Fibroblast of the conjunctiva (primary cell): Measurements from ENCODE around the gene MMS19.

Experiments
- DNase-seq: peaks from one replicate; pipeline ENCODE4 v3.0.0-alpha.2; 2010; ENCODE audit warnings: low read depth

MMS19 gene, protein sequence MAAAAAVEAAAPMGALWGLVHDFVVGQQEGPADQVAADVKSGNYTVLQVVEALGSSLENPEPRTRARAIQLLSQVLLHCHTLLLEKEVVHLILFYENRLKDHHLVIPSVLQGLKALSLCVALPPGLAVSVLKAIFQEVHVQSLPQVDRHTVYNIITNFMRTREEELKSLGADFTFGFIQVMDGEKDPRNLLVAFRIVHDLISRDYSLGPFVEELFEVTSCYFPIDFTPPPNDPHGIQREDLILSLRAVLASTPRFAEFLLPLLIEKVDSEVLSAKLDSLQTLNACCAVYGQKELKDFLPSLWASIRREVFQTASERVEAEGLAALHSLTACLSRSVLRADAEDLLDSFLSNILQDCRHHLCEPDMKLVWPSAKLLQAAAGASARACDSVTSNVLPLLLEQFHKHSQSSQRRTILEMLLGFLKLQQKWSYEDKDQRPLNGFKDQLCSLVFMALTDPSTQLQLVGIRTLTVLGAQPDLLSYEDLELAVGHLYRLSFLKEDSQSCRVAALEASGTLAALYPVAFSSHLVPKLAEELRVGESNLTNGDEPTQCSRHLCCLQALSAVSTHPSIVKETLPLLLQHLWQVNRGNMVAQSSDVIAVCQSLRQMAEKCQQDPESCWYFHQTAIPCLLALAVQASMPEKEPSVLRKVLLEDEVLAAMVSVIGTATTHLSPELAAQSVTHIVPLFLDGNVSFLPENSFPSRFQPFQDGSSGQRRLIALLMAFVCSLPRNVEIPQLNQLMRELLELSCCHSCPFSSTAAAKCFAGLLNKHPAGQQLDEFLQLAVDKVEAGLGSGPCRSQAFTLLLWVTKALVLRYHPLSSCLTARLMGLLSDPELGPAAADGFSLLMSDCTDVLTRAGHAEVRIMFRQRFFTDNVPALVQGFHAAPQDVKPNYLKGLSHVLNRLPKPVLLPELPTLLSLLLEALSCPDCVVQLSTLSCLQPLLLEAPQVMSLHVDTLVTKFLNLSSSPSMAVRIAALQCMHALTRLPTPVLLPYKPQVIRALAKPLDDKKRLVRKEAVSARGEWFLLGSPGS

DNA sequence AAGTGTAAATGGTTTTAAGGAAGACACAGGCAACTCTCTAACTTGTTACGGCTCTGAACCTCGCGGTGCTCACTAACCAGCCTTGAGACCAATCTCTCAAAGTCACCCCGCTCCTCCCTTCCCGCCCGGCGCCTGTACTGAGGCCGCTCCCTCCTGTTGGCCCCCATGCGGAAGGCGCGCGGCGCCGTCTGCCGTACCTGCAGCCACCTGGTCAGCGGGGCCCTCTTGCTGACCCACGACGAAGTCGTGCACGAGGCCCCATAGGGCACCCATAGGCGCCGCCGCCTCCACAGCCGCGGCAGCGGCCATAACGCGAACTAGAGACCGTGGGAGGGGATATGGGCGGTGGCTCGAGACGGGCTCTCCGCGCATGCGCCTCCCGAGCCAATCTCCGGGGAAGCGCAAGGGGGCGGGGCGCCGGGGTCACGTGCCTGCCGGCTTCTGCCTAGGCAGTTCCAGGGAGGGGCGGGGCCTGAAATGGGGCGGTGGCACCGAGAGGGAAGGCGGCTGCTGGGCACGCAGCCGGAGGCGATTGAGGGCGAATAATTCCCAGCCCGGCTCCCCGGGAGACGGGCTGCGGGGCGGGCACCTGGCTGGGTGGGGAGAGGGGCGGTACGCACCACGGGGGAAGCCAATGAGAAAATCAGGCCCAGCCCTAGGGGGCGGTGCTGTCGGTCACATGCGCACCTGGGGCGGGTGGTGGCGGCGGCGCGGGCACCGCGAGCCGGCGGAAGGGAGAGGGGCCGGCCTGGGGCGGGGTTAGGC is at the start of gene MMS19:
Gene MMS19, minus strand, starts transcription at position 347 of the 765 bp plus-strand sequence. Its CDS starts 38 bp downstream, at position 309.
- peak; percentile 98 for DNase-seq

DNA sequence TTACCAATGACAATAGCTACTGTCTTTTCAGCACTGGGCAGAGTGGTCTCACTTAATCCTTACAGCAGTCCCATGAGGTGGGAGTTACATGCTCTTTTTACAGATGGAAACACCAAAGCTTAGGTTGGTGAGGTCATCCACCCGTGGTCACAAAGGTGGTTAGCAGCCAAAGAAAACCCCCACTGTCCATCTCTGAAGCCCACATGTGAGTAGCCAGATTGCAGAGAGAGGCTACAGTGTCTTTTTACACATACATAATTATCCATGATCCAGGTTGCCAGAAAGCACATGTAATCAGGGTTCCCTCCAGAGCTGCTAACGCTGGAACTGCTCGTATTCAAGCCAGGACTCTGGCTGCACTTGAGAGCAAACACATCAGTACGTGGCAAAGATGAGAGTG is 49.7 kb upstream of the MMS19 start:
- no peak for DNase-seq

DNA sequence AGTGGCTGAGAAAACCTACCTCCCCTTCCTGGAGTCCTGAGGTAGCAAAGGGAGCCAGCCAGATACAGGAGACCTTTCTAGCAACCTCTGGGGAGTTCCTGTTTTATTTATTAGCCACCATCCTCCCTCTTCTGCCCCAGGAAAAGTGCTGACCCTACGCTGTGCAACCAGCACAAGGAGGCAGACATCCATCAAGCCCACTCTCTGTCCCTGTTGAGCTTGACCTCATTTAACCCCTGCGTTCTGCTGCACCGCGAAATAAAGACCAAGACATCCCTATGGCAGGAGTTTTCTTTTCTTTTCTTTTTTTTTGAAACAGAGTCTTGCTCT is 49.0 kb upstream of the MMS19 start:
- no peak for DNase-seq

DNA sequence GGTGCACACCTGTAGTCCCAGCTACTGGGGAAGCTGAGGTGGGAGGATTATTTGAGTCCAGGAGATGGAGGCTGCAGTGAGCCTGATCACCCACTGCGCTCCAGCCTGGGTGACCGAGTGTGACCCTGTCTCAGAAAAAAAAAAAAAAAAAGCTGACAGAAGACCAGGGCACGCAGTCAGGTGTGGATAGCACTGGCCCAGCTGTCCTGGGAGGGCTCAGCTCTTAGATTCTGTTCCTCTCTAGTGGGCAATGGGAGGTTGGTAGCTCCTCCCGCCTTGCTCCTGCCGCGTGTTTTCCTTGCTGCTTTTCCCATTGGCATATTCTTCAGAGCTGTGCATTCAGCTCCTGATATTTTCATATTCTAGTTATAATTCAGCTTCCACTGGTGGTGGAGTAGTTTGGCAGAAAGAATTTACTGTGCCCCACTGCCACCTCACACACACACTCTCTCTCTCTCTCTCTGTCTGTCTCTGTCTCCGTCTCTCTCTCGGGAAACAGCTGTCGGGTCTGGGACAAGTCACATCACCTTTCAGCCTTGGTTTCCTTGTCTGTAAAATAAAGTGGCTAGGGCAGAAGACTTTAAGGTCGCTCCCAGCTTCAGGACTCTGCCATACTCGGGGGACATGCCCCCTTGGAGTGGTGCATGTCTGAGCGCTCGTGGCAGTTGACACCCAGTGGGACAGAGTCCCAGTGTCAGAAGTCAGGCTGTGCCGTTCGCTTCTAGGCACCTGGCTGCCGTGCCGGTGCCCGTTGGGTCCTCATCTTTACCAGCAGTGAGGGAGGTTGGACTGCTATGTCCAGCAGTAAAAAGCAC is 48.4 kb upstream of the MMS19 start:
- DNase-seq: no peak

DNA sequence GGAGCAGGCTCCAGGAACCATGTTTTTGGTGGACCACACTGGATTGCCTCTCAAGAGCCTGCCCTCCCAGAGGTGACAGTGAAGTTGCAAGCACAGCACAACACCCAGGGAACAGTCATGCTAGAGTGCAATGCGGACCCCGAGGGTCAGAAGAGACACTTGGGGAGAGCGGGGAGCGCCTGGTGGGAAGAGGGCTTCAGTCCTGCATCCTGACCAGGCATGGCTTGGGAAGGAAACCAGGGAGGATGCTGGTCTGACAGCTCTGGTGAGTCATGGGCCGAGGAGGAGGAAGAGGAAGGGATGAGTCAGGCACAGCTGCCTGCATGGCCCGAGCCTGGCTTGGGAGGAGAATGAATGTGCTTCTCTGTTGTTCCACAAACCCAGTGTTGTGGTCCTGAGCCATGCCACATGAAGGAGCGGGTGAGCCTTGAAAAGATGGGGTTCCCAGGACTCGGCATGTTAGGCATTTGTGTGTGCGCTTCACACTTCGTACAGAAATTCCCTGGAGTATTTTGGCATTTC is 44.9 kb upstream of the MMS19 start:
- peak; percentile 89 for DNase-seq

DNA sequence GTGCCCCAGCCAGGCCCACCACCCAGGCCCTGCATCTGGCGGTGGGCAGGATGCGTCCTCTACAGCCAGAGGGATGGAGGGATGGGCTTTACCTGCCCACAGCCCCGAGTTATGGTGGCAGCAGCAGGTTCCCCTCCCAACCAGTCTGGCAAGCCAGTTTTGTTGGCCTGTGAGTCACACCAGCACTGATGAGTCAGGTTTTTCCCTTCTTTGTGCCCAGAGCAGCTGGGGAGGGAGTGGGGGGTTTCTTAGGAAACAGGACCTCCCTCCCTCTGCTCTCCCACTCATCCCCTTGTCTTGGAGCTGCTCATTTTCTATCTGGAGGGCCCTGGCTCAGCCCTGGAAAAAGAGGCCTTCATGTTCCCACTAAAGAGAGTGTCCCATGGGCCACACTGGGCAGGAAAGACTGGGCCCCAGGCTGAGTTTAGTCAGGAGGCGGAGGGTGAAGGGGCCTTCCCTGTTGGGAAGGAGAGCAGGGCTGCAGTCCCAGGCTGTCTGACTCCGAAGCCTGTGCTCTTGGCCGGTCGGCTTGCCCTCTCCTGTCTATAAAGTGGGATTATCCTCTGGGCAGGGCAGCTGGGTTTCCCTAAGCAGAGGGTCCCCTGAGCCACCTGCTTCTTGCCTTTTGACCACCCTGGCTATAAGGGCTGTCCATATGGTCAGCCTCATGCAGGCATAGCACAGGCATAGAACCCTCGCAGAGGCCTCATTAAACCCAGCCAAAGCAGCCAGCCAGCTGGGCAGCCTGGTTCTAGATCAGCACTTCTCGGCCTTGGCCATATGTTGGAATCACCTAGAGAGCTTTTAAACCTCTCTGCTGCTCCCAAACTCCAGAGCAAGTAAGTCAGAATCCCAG is 44.2 kb upstream of the MMS19 start:
- DNase-seq: peak; percentile 96

DNA sequence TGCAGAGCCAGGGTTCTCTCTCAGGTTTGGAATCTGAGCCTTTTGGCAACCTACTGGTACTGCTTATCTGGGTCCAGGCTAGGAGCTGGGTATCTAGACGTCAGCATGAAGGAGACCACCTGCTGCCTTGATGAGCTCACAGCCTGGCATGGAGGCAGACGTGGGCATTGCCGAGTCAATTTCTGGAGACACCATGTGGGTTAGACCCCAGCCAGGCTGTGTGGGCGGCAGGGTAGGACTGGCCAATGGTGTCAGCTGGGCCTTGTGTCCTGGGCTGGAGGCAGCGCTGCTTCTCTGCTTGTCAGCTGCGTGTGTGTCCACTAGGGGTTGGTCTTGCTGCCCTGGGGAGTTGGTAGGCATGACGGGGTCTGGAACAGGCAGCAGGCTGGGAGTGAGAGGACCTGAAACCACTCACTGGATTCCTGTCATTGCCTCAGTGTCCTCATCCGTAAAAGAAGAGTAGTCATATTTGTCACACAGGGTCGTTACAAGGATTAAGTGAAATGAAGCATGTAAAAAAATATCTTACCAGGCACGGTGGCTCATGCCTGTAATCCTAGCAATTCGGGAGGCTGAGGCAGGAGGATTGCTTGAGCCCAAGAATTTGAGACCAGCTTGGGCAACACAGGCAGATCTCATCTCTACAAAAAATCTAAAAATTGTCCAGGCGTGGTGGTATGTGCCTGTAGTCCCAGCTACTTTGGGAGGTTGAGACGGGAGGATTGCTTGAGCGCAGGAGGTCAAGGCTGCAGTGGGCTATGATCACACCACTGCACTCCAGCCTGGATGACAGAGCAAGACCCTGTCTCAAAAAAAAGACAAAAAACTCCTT is 42.7 kb upstream of the MMS19 start:
- DNase-seq: no peak

DNA sequence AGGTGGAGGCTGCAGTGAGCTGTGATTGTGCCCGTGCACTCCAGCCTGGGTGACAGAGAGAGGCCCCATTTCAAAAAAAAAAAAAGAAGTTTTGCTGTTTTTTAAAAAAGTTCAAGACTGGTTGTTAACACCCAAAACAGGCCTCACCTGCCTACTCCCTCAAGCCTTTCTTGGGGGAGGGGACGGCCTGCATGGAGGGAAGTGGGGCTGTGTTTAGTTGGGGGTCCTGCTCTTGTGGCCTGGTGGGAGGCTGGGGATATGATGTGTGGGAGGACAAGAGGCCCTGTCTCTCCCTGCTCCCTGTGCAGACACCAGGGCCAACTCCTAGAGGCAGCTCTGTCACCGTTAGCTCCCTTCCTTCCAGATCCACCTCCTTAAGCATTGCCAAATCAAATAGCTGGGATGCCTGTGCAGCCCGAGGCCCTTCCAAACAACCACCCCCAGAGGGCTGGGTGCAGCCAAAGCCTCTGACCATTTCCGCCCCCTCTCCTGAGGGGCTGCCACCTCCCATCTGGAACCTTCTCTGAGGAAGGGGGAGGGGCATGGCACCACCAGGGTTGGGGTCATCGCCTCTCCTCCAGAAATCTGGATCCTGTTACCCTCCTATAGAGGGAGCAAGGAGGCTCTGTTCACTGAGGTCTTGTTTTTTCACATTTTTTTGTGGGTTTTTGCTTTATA is 41.4 kb upstream of the MMS19 start:
- peak; percentile 87 for DNase-seq

DNA sequence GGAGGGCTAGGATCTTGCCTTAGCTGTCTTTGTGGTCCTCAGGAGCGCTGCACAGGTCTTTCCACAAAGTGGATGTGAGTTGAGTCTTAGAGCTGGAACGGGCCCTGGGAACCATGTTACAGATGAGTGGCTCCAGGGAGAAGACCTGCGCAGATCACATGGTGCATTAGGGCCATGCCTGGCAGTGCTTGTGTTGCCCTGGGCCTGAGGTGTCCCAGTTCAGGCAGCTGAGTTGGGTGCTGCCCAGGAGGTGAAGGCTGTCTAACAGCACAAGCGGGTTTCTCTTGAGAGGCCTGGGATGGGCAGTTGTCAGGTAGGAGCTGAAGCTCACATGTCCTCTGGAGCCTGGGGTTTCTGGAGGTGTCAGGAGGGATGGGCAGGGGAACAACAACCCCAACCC is 40.6 kb upstream of the MMS19 start:
- no peak for DNase-seq

DNA sequence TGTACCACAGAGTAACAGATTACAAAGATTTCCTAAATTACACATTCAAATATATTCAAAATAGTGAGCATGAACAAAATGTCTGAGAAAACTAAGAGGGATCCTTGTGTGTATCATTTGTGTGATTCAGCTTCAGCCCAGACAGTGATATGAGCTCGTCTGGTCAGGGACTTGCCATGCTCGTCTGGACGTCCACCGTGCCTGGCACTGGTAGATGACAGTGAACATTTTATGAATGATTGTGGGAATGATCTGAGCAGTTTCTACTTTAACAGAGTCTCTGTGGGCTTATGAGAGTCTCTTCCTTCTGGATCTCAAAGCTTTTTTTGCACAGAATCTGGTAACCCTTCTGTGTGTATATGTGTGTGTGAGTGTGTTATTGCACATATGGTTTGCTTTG is 40.2 kb upstream of the MMS19 start:
- no peak for DNase-seq

DNA sequence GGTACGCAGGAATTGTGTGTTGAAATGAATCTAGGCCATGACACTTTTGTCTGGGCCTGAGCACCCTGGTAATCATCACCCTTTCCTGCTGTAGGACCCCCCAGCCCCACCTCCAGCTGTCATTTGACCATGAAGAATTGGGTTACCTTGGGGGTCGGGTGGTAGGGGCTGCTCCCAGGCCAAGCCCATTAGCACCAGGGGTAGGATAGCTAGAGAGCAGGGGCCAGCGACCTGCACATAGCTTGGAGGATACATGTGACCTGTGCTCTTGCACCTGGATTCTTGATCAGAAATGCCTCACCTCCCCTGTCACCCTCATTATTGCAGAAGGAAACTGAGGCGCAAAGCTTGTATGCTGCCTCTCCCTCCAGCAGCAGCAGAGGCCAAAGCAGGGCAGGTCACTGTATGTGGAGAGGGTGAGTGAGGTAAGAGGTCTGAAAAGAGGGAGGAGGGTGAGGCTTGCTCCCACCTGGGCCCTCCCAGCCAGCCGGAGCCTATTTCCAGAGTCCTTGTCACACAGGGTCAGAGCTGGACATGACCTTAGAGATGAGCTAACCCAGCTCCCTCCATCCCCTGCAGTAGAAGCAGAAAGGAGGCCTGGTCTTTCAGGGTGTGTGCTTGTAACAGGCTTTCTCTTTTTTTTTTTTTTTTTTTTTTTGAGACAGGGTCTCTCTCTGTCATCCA is 39.1 kb upstream of the MMS19 start:
- DNase-seq: no peak

DNA sequence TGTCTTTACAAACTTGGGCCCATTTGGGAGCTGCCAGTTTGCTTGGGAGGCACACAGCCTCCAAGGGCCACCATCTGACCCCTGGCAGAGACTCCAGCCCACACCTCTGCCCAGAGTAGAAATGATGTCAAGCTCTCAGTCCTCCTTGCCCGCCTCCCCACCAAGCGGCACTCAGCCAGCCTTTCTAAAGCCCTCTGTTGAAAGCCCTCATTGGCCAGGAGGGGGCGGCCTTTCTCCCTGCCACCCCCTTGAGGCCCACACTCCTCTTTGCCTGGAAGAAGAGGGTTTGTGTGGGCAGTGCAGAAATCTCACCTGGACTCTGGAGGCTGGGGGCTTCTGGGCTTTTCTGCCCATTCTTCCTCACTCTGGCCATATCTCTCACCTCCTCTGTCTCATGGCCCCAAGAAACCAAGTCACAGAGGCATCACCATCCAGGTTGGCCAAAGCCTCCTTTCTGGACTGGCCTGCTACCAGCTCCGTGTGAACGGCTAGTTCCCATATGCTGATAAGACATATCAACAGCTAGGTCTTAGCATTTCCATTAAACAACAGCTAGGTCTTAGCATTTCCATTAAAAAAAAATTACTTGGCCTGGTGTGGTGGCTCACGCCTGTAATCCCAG is 36.6 kb upstream of the MMS19 start:
- DNase-seq: no peak

DNA sequence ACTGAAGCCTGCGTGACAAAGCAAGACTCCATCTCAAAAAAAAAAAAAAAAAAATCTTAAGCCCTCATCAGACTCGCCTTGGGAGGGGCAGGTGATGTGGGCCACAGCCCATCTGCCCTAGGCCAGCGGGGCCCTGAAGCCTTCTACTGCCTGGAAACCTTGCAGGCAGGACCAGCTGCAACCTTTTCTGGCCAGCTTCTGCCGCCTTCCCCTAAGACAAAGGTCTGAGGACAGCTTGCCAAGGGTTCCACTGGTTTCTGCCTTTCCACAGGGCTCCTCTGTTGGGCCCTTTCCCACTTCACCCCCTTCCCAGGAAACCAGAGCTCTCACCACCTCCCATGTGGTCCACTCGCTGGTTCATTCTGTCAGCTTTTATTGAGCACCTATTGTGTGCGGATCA is 35.7 kb upstream of the MMS19 start:
- no peak for DNase-seq

DNA sequence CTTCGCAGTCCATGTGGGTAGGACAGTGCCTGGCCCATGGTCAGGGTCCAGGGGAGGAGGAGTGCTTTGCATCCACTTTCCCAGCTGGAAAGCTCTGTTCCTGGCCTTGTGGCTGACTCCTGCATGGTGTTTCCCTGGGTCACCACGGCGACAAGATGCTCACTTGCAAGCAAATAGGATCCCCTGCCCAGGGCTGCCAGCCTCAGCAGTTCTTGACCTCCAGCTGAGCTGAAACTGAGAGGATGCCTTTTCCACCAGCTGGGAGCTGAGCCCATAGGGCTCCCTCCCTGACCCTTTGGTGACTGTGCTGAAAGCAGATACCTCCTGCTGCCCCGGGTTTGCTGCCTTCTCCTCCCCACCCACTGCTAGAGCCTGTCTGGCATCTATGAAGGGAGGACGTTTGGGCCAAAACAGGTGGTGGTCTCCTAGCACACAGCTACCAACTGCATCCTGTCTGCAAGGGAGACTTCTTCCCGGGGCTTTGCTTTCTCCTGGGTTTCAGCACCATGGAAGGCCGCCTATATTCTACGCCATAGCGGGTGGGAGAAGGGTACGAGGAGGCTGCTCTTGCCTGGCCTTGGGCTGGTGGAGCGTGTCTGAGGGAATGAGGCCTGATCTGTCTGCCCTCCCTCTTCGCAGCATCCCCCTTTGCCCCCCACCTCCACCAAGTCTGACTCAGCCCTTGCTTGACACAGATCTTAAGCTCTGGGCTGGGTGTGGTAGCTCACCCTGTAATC is 34.9 kb upstream of the MMS19 start:
- DNase-seq: peak; percentile 78

DNA sequence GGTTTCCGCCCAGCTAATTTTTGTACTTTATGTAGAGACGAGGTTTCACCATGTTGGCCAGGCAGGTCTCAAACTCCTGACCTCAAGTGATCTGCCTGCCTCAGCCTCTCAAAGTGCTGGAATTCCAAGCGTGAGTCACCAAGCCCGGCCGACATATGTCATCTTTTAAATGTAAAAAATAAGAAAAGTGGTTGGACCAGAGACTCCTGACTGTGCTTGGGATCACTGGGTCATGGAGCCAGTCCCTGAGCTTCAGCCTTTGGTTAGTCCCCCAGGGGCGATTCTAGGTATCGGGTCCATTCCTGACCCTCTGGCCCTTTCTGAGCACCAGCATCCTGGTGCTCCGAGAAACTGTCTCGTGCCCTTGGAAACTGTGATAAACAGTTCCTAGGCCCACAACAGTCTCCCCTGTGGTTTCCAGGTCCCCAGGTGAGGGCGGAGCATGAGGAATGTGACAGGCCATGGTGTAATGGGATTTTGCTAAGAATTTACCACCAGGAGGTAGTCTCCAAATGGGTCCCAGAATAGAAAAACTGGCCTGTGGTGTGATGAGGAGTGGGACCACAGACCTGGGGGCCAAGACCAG is 33.3 kb upstream of the MMS19 start:
- DNase-seq: no peak

DNA sequence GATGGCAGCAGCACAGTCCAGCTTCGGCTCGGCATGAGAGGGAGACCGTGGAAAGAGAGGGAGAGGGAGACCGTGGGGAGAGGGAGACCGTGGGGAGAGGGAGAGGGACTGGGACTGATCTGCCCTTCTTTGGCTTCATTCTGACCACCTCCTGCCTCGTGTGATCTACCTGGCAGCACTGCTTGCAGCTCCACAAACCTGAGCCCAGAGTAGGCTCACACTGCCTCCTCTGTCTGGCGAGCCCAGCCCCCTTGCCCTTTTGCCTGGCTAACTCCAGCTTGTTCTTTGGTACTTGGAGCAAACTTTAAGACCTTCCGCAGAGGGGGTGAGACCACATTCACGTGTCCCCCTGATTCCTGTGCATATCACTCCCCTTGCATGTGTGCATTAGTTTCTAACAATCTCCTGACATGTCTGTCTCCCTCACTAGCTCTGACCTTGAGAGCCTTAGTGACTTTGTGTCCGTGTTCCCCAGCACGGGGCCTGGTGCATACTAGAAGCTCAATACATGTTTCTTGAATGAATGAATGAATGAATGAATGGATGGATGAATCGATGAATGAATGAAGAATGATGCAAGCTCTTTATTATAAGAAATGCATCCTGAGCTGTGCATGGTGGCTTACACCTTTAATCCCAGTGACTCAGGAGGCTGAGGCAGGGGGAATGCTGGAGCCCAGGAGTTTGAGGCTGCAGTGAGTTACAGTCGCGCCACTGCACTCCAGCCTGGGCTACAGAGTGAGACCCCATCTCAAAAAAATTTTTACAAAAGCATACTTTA is 31.7 kb upstream of the MMS19 start:
- DNase-seq: no peak
